PFSK-1 (cell line): Measurements from ENCODE around the gene RASA1.

Experiments
- FOXP2 ChIP-seq: optimal IDR thresholded peaks from 2 replicates; pipeline ENCODE3; 2011; ENCODE audit warnings: borderline replicate concordance, control low read depth, inconsistent platforms; ENCODE audit not compliant: insufficient read depth; ENCODE audit errors: extremely low read length, extremely low read depth
- SIN3A ChIP-seq: IDR thresholded peaks from 2 replicates; pipeline ENCODE4 v1.6.1; 2012; ENCODE audit warnings: mild to moderate bottlenecking, low read length, moderate library complexity, borderline replicate concordance; ENCODE audit not compliant: insufficient read depth
- TAF1 ChIP-seq: IDR thresholded peaks from 2 replicates; pipeline ENCODE4 v1.6.1; 2012; ENCODE audit warnings: low read length, control low read depth, borderline replicate concordance; ENCODE audit not compliant: insufficient read depth

DNA sequence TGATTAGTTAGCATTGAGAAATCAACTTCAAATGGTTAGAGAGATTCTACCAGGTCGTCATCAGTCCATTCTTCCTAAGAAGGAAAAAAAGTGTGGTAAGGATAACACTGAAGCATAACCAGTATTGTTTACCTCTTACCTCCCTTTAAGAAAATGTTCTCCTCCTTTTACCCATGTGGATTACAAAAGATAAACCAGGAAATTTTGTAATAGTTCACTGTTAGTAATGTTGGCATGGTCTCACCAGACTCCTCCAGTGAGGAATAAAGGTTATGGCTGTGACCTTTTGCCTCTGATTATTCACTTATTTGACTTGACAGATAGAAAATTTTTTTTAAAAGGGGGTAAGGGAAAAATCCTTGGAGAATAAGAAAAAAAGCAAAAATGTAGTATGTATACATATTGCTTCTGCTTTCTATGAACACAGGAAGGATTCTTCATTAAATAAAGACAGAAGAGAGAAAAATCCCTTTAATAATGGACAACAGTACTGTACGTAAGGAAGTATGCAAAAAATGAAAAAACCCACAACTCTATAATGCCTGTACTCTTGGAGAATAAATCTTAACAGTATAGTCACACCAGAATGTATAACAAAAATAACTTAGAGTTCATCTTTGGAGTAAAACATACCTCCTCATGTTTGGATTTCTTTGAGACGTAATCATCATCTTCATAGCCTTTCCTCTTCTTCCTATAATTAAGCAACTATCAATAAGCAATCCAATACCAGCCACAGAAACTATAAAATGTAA, 126.9 kb downstream of the RASA1 start:
- TF ChIP-seq TAF1 = no peak
- TF ChIP-seq FOXP2 = no peak
- TF ChIP-seq SIN3A = no peak
